RWPE1 (cell line): ENCODE data around the gene MAMSTR.
A peak's percentile ranks its signal among the peaks of the same experiment; 100 is the strongest.

ENCODE experiments used
- CTCF ChIA-PET: fragments of 350-600 bp; sonication (Branson Sonifier 250); formaldehyde crosslinking; extraction: SDS; loops from one replicate; lab custom pipeline; 2021; lab: Yijun Ruan, JAX
- POLR2A ChIA-PET: fragments of 400-600 bp; formaldehyde crosslinking; extraction: SDS; loops from one replicate; lab custom pipeline; 2020; ENCODE audit warnings: antibody characterized with exemption; ENCODE audit not compliant: low non-redundant PET; lab: Yijun Ruan, JAX
- DNase-seq: peaks from one replicate; pipeline ENCODE4 v3.0.0; 2012; ENCODE audit warnings: low spot score
- H3K27ac ChIP-seq: fragments of 450-650 bp; 2 replicates; pipeline ENCODE4 v1.5.1; 2017
- CTCF ChIP-seq: fragments of 450-650 bp; conservative IDR thresholded peaks from 2 replicates; pipeline ENCODE4 v1.5.1; 2017; ENCODE audit warnings: low read depth, mild to moderate bottlenecking

The MAMSTR gene

DNA sequence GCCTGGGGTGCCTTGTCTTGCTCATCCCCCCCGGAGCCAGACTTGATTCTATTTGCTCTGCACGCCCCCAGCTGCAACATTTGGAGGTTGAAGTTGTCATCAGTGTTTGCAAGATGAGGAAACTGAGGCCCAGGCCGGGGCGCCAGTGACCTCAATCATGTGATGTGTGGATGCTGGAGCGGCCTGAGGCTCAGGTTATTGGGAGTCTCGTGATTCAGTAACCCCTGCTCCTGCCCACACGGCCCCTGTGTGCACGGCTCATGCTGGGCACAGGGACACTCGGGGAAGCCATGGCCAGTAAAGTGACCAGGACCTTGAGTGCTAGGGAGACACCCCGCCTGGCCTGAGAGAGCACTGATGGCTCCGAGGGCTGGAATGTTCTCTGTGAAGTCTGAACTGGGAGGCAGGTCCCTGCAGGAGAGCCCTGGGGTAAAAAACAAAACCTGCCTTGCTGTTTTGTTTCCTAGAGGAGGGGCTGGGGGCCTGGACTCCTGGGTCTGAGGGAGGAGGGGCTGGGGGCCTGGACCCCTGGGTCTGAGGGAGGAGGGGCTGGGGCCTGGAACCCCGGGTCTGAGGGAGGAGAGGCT lies 37.7 kb upstream of the MAMSTR start:
- DNase-seq: no peak
- H3K27ac ChIP-seq: no peak overlapping the region
- POLR2A ChIA-PET: interaction anchor here (0.6 kb wide), 1 partner anchor 55 kb away, joined by 6 read pairs; no protein-coding TSS in a partner anchor
- CTCF ChIA-PET: interaction anchor here (1.0 kb wide), 1 partner anchor 31 kb away, joined by 3 read pairs; no protein-coding TSS in a partner anchor
- no peak for TF ChIP-seq CTCF

DNA sequence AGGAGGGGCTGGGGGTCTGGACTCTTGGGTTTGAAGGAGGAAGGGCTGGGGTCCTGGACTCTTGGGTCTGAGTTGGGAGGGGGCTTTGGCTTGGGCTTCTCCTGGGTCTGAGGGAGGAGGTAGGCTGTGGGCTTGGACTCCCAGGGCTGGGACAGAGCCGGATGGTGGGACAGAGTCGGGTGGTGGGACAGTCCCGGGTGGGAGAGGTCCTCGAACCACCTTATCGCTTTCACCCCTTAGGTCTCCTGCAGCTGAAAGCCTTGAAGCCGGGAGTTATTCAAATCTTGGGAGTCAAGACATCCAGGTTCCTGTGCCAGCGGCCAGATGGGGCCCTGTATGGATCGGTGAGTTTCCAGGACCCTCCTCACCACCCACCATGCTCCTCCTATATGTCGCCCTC lies 37.2 kb upstream of the MAMSTR start:
- ChIA-PET CTCF (interaction anchor here (1.0 kb wide), 1 partner anchor 31 kb away, joined by 3 read pairs; no protein-coding TSS in a partner anchor), POLR2A (no interaction called here)
- no peak for DNase-seq
- no peak overlapping the region for H3K27ac ChIP-seq
- no peak for TF ChIP-seq CTCF

GRCh38 chr19:48756212-48756611 lies 36.7 kb upstream of the MAMSTR start:
- peak overlapping the region; percentile 20; the same call in 1 of the 2 replicates for H3K27ac ChIP-seq
- no peak for DNase-seq
- ChIA-PET POLR2A (no interaction called here), CTCF (interaction anchor here (1.0 kb wide), 1 partner anchor 32 kb away, joined by 3 read pairs; no protein-coding TSS in a partner anchor)
- TF ChIP-seq CTCF: no peak

DNA sequence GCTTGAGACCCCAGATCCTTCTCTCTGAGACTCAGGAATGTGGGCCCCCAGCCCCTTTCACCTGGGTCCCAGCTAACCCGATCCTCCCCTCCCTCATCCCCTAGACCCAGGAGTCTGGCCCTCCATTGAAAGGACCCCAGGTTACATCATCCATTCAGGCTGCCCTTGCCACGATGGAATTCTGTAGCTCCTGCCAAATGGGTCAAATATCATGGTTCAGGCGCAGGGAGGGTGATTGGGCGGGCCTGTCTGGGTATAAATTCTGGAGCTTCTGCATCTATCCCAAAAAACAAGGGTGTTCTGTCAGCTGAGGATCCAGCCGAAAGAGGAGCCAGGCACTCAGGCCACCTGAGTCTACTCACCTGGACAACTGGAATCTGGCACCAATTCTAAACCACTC lies 36.3 kb upstream of the MAMSTR start:
- POLR2A ChIA-PET: no interaction called here
- DNase-seq: no peak
- peak overlapping the region; percentile 20; the same call in 1 of the 2 replicates for H3K27ac ChIP-seq
- TF ChIP-seq CTCF: no peak
- CTCF ChIA-PET: no interaction called here

GRCh38 chr19:48755084-48755641 lies 35.6 kb upstream of the MAMSTR start, which contains the start of gene FGF21:
FGF21 (plus strand) TSS chr19:48755524; CDS start chr19:48756237, 713 bp downstream.
- CTCF ChIA-PET: interaction anchor here (0.9 kb wide), 1 partner anchor 32 kb away, joined by 5 read pairs; no protein-coding TSS in a partner anchor
- no peak for TF ChIP-seq CTCF
- H3K27ac ChIP-seq: peak within 1 kb of the TSS; percentile 82; the same call in 1 of the 2 replicates
- no peak for DNase-seq
- POLR2A ChIA-PET: no interaction called here

- TF ChIP-seq CTCF: no peak
- ChIA-PET POLR2A (no interaction called here), CTCF (no interaction called here)
- peak within 1 kb of the TSS; percentile 82 for H3K27ac ChIP-seq
- DNase-seq: peak; percentile 88
Measured at GRCh38 chr19:48752496-48753365, 33.2 kb upstream of the MAMSTR start, which contains the start of gene FUT1. FUT1 (minus strand) TSS chr19:48752641; CDS start chr19:48751281, 1,360 bp downstream.
